H1 (cell line): ENCODE measurements around the gene CST11. TPM values are rescaled to one million over a fixed set of nuclear protein-coding genes. Genes with fewer than 3 reads are reported as not detected.

Source experiments
- CTCF ChIA-PET: fragments of 300-600 bp; sonication (Branson Sonifier 250); formaldehyde crosslinking; loops from one replicate; lab custom pipeline; 2021; ENCODE audit not compliant: partially characterized antibody; lab: Charles Lee
- POLR2A ChIA-PET: fragments of 300-600 bp; sonication (Branson Sonifier 250); formaldehyde crosslinking; loops from one replicate; lab custom pipeline; 2021; ENCODE audit warnings: inconsistent platforms; ENCODE audit not compliant: partially characterized antibody; lab: Charles Lee
- DNase-seq, 2 experiments: peaks; one replicate each; pipeline versions ENCODE4 v3.0.0 to v3.0.0-alpha.2; 2010 to 2022; ENCODE audit warnings: low spot score in 2 of 2, low read depth in 1 of 2, mixed read lengths in 1 of 2
- FAIRE-seq: peaks from 2 replicates; lab custom pipeline; 2011; peaks lifted over from hg19 to GRCh38; lab: Jason Lieb, UNC
- H2AFZ ChIP-seq: 2 replicates; pipeline ENCODE4 v1.8.1; 2012; ENCODE audit warnings: low read length, inconsistent platforms
- H2AK5ac ChIP-seq: 2 replicates; pipeline ENCODE4 v1.6.1; 2013; ENCODE audit warnings: low read depth, low read length
- H2BK120ac ChIP-seq: replicated peaks from 2 replicates; pipeline ENCODE3; 2013; ENCODE audit warnings: low read depth, low read length, inconsistent platforms
- H2BK12ac ChIP-seq: 2 replicates; pipeline ENCODE4 v1.6.1; 2013; ENCODE audit warnings: low read depth, low read length
- H2BK15ac ChIP-seq: 2 replicates; pipeline ENCODE4 v1.6.1; 2013; ENCODE audit warnings: low read length
- H2BK20ac ChIP-seq: 2 replicates; pipeline ENCODE4 v1.6.1; 2013; ENCODE audit warnings: low read length
- H2BK5ac ChIP-seq: 2 replicates; pipeline ENCODE4 v1.6.1; 2013; ENCODE audit warnings: low read depth, low read length
- H3K14ac ChIP-seq: 2 replicates; pipeline ENCODE4 v1.6.1; 2013; ENCODE audit warnings: inconsistent platforms; ENCODE audit not compliant: insufficient read length
- H3K18ac ChIP-seq: 2 replicates; pipeline ENCODE4 v1.6.1; 2013; ENCODE audit warnings: low read length; ENCODE audit errors: extremely low read depth
- H3K23ac ChIP-seq: 2 replicates; pipeline ENCODE4 v1.6.1; 2013; ENCODE audit warnings: inconsistent platforms; ENCODE audit not compliant: insufficient read length
- H3K23me2 ChIP-seq: 2 replicates; pipeline ENCODE4 v1.6.1; 2013; ENCODE audit warnings: low read depth, low read length
- H3K27ac ChIP-seq: 2 replicates; pipeline ENCODE4 v1.6.1; 2011; ENCODE audit warnings: low read depth, low read length, inconsistent platforms
- H3K27me3 ChIP-seq, 4 experiments: replicated peaks in 1 of 4; 1 replicate in 1 of 4; 2 replicates in 3 of 4; pipeline versions ENCODE4 v1.6.1 to v1.8.1; 2011 to 2013; ENCODE audit warnings: low read length in 3 of 4, mild to moderate bottlenecking in 3 of 4, inconsistent platforms in 2 of 4, mixed read lengths in 2 of 4, moderate library complexity in 1 of 4; ENCODE audit not compliant: control insufficient read depth in 3 of 4, insufficient read depth in 3 of 4; ENCODE audit errors: extremely low read depth in 1 of 4
- H3K36me3 ChIP-seq, 4 experiments: 2 replicates each; pipeline versions ENCODE4 v1.6.1 to v1.8.1; 2011 to 2013; ENCODE audit warnings: mild to moderate bottlenecking in 4 of 4, low read length in 3 of 4, moderate library complexity in 2 of 4, control low read depth in 1 of 4, inconsistent platforms in 1 of 4; ENCODE audit not compliant: insufficient read depth in 4 of 4, control insufficient read depth in 2 of 4
- H3K4ac ChIP-seq: replicated peaks from 2 replicates; pipeline ENCODE3; 2013; ENCODE audit warnings: low read length, low read depth, mixed read lengths, inconsistent platforms; ENCODE audit not compliant: insufficient read length
- H3K4me1 ChIP-seq, 4 experiments: replicated peaks in 1 of 4; 1 replicate in 1 of 4; 2 replicates in 3 of 4; pipeline versions ENCODE4 v1.6.1 to v1.8.1; 2011 to 2013; ENCODE audit warnings: low read length in 3 of 4, inconsistent platforms in 2 of 4, mixed read lengths in 1 of 4; ENCODE audit not compliant: insufficient read depth in 4 of 4, control insufficient read depth in 3 of 4
- H3K4me2 ChIP-seq, 2 experiments: 2 replicates each; pipeline versions ENCODE4 v1.6.1 to v1.8.1; 2011 to 2013; ENCODE audit warnings: low read depth in 2 of 2, low read length in 2 of 2, control low read depth in 1 of 2, inconsistent platforms in 1 of 2, mild to moderate bottlenecking in 1 of 2; ENCODE audit not compliant: insufficient read depth in 1 of 2
- H3K4me3 ChIP-seq, 4 experiments: fragments of 200-600, 300-600 bp in 1 of 4; sonication (generic), shearing (Covaris generic), sonication (Bioruptor Twin) in 1 of 4; 2 replicates each; pipeline versions ENCODE4 v1.5.1 to v1.8.1; 2011 to 2016; ENCODE audit warnings: low read length in 4 of 4, low read depth in 3 of 4, control low read depth in 2 of 4, inconsistent platforms in 2 of 4, mild to moderate bottlenecking in 2 of 4, mixed read lengths in 1 of 4, moderate library complexity in 1 of 4; ENCODE audit not compliant: insufficient read depth in 2 of 4; ENCODE audit errors: extremely low read depth in 1 of 4
- H3K56ac ChIP-seq: replicated peaks from 2 replicates; pipeline ENCODE3; 2013; ENCODE audit warnings: low read depth, mild to moderate bottlenecking, mixed read lengths, low read length, inconsistent platforms; ENCODE audit not compliant: insufficient read length
- H3K79me1 ChIP-seq: 2 replicates; pipeline ENCODE4 v1.6.1; 2013; ENCODE audit warnings: low read depth, low read length, control low read depth
- H3K79me2 ChIP-seq, 2 experiments: 2 replicates each; pipeline versions ENCODE4 v1.6.1 to v1.8.1; 2012 to 2013; ENCODE audit warnings: low read length in 2 of 2, mild to moderate bottlenecking in 2 of 2, inconsistent platforms in 1 of 2; ENCODE audit not compliant: insufficient read depth in 2 of 2, control insufficient read depth in 1 of 2
- H3K9ac ChIP-seq, 4 experiments: replicated peaks in 1 of 4; 1 replicate in 1 of 4; 2 replicates in 3 of 4; pipeline versions ENCODE4 v1.6.1 to v1.8.1; 2011 to 2013; ENCODE audit warnings: low read depth in 3 of 4, low read length in 3 of 4, control low read depth in 2 of 4, mild to moderate bottlenecking in 2 of 4, moderate library complexity in 2 of 4, inconsistent platforms in 1 of 4; ENCODE audit errors: extremely low read depth in 1 of 4
- H3K9me3 ChIP-seq, 2 experiments: 2 replicates each; pipeline versions ENCODE4 v1.6.1 to v1.8.1; 2012 to 2013; ENCODE audit warnings: mild to moderate bottlenecking in 2 of 2, moderate library complexity in 2 of 2, control low read depth in 1 of 2, inconsistent platforms in 1 of 2, low read depth in 1 of 2, low read length in 1 of 2, mixed read lengths in 1 of 2; ENCODE audit not compliant: insufficient read depth in 2 of 2
- H4K20me1 ChIP-seq, 2 experiments: replicated peaks in 1 of 2; 2 replicates each; pipeline versions ENCODE3 to v1.8.1; 2011 to 2013; ENCODE audit warnings: inconsistent platforms in 2 of 2, low read length in 2 of 2, mild to moderate bottlenecking in 1 of 2; ENCODE audit not compliant: insufficient read depth in 2 of 2, control insufficient read depth in 1 of 2
- H4K5ac ChIP-seq: 2 replicates; pipeline ENCODE4 v1.6.1; 2013; ENCODE audit warnings: low read length, low read depth, mixed read lengths, inconsistent platforms; ENCODE audit not compliant: insufficient read length
- H4K8ac ChIP-seq: 2 replicates; pipeline ENCODE4 v1.8.0; 2013; ENCODE audit warnings: mild to moderate bottlenecking, moderate library complexity, low read length, inconsistent platforms; ENCODE audit not compliant: insufficient read depth; ENCODE audit errors: extremely low read depth
- H4K91ac ChIP-seq: replicated peaks from 2 replicates; pipeline ENCODE3; 2013; ENCODE audit warnings: low read length, mixed read lengths, inconsistent platforms; ENCODE audit not compliant: insufficient read length
- BACH1 ChIP-seq: IDR thresholded peaks from 2 replicates; pipeline ENCODE4 v1.6.1; 2012; ENCODE audit warnings: low read length, improper control_type of control experiment
- CBX8 ChIP-seq: fragments of 300-800, 300-1000 bp; sonication (generic); IDR thresholded peaks from 2 replicates; pipeline ENCODE4 v1.7.1; 2016; ENCODE audit warnings: low read depth, low read length, borderline replicate concordance
- EGR1 ChIP-seq: IDR thresholded peaks from 2 replicates; pipeline ENCODE4 v1.6.1; 2011; ENCODE audit warnings: low read depth, low read length, borderline replicate concordance
- EP300 ChIP-seq, 2 experiments: IDR thresholded peaks; 1 replicate in 1 of 2; 2 replicates in 1 of 2; pipeline ENCODE4 v1.6.1; 2011 to 2012; ENCODE audit warnings: low read depth in 2 of 2, low read length in 2 of 2, mild to moderate bottlenecking in 2 of 2, borderline replicate concordance in 1 of 2, inconsistent platforms in 1 of 2, moderate library complexity in 1 of 2
- HDAC2 ChIP-seq, 2 experiments: fragments of 300-600 bp in 1 of 2; sonication (generic) in 1 of 2; IDR thresholded peaks; 2 replicates each; pipeline ENCODE4 v1.6.1; 2011 to 2012; ENCODE audit warnings: low read depth in 2 of 2, low read length in 2 of 2, mild to moderate bottlenecking in 2 of 2, moderate library complexity in 2 of 2, borderline replicate concordance in 1 of 2, inconsistent platforms in 1 of 2
- JUN ChIP-seq: IDR thresholded peaks from 2 replicates; pipeline ENCODE4 v1.6.1; 2011; ENCODE audit warnings: low read depth, mild to moderate bottlenecking, improper control_type of control experiment, low read length
- KDM4A ChIP-seq: IDR thresholded peaks from one replicate; pipeline ENCODE4 v1.7.1; 2012; ENCODE audit warnings: low read depth, mild to moderate bottlenecking, moderate library complexity, low read length, inconsistent platforms; ENCODE audit not compliant: severe bottlenecking
- PHF8 ChIP-seq: fragments of 200-600 bp; sonication (generic); conservative IDR thresholded peaks from 2 replicates; pipeline ENCODE4 v1.7.1; 2012; ENCODE audit warnings: low read depth, mild to moderate bottlenecking, inconsistent platforms, low read length, moderate library complexity
- RNF2 ChIP-seq: fragments of 200-900, 300-1000 bp; sonication (generic); IDR thresholded peaks from 2 replicates; pipeline ENCODE4 v1.7.1; 2016; ENCODE audit warnings: borderline replicate concordance, low read depth, mild to moderate bottlenecking, antibody characterized with exemption, low read length; ENCODE audit not compliant: poor library complexity, severe bottlenecking; ENCODE audit errors: missing control alignments
- SIX5 ChIP-seq: IDR thresholded peaks from 2 replicates; pipeline ENCODE4 v1.6.1; 2011; ENCODE audit warnings: mild to moderate bottlenecking, low read depth, low read length
- TAF7 ChIP-seq: optimal IDR thresholded peaks from 2 replicates; pipeline ENCODE3; 2011; ENCODE audit warnings: low read depth, mild to moderate bottlenecking, inconsistent platforms, low read length, moderate library complexity, borderline replicate concordance
- TEAD4 ChIP-seq: IDR thresholded peaks from 2 replicates; pipeline ENCODE4 v1.6.1; 2012; ENCODE audit warnings: low read depth, low read length, inconsistent platforms, mixed read lengths
- ZNF274 ChIP-seq: IDR thresholded peaks from 2 replicates; pipeline ENCODE4 v1.7.0; 2012; ENCODE audit warnings: low read length, borderline replicate concordance; ENCODE audit errors: extremely low read depth
- WGBS, 2 experiments: shearing (Covaris generic) in 1 of 2; methylation state at CpG; one replicate each; pipeline versions ENCODE4 v1.1.6 to v1.1.7; 2013 to 2015; ENCODE audit warnings: low lambda C conversion rate in 2 of 2, mixed read lengths in 2 of 2, inconsistent platforms in 1 of 2, low coverage in 1 of 2, missing lambda C conversion rate in 1 of 2; ENCODE audit not compliant: insufficient replicate concordance in 2 of 2, insufficient coverage in 1 of 2, insufficient read length in 1 of 2; ENCODE audit errors: extremely low coverage in 1 of 2, missing lambda C conversion rate in 1 of 2; 5-methylcytosine and 5-hydroxymethylcytosine counted together
- polyA plus RNA-seq, 7 experiments: library from polyadenylated mRNA; depleted of rRNA in 3 of 7; stranded (reverse) in 5 of 7; unstranded in 2 of 7; fragments of >200 nt in 5 of 7; fragments of 200-250 nt in 2 of 7; gene quantifications; 1 replicate in 5 of 7; 2 replicates in 1 of 7; 4 replicates in 1 of 7; pipeline versions ENCODE4 v1.2.1 to v1.2.3, GENCODE V29; 2011 to 2013; ENCODE audit warnings: missing spikeins in 2 of 7, mixed read lengths in 2 of 7
- total RNA-seq: library from RNA; stranded (reverse); fragmentation: NEBNext Ultra II Directional; extraction: Animal tissue kit (Norgen Biotek cat#: 25700); gene quantifications from 2 replicates; pipeline ENCODE4 v1.2.1, GENCODE V29; 2021

The CST11 gene
- total and polyA plus RNA-seq, 2 of the 8 experiments (the other 6 are each of a cell fraction or from before 2014, with no cell fraction given), result 2.0 TPM; not detected in 1

- 82% methylated on average over 5 of the region's 5 CpGs; no CpG with 5 or more reads in 1 of the 2 experiments for WGBS, 2 experiments
- CTCF ChIA-PET, result interaction anchor here (0.6 to 3.1 kb wide), 7 partner anchors 10 to 186 kb away, joined by 3 to 10 read pairs (median 4); partner anchors contain the start of gene CST9
- FAIRE-seq, result peak; percentile 66
- H2BK5ac ChIP-seq, result no peak overlapping the region
- no peak overlapping the region for H3K27ac ChIP-seq
- no peak overlapping the region; a peak in 1 of 7 replicates for H3K9ac ChIP-seq
- H2BK20ac ChIP-seq, result no peak overlapping the region
- H3K79me1 ChIP-seq, result peaks cover 4% of the 10 kb centered on the region
- peaks cover 2 to 5% of the 10 kb centered on the region in 2 experiments for H4K20me1 ChIP-seq
- H3K4ac ChIP-seq, result no peak overlapping the region
- no peak overlapping the region for H2AFZ ChIP-seq
- no peak overlapping the region for H2BK15ac ChIP-seq
- H4K5ac ChIP-seq, result no peak overlapping the region
- no peak overlapping the region for H2BK120ac ChIP-seq
- H3K9me3 ChIP-seq, result no peaks in the 10 kb centered on the region
- H3K56ac ChIP-seq, result no peak overlapping the region
- H3K79me2 ChIP-seq, result peaks cover 11 to 58% of the 10 kb centered on the region in 2 experiments; a peak in 3 of 4 replicates
- no peak overlapping the region for H3K14ac ChIP-seq
- H3K36me3 ChIP-seq, result no peaks in the 10 kb centered on the region
- H3K4me3 ChIP-seq, result peak overlapping the region in 2 of 4 experiments; percentile 58 to 95; a peak in 4 of 8 replicates
- no peaks in the 10 kb centered on the region; the same call in 1 of the 2 replicates for H3K23me2 ChIP-seq
- no peak overlapping the region for H2BK12ac ChIP-seq
- no peak for TF ChIP-seq BACH1
- TF ChIP-seq TAF7, result no peak
- TF ChIP-seq ZNF274, result no peak
- TF ChIP-seq SIX5, result no peak
- no peak for TF ChIP-seq TEAD4
- no peak for TF ChIP-seq PHF8
- TF ChIP-seq KDM4A, result no peak
- TF ChIP-seq RNF2, result no peak
- TF ChIP-seq CBX8, result no peak
- no peak for TF ChIP-seq EP300 (IDR thresholded peaks at IDR 0.05; ENCODE audit: borderline replicate concordance in 1 of 2, low read depth in 2 of 2, low read length in 2 of 2)
- no peak for TF ChIP-seq JUN
- TF ChIP-seq EGR1, result no peak
- TF ChIP-seq HDAC2 (IDR thresholded peaks at IDR 0.05; ENCODE audit: borderline replicate concordance in 1 of 2, low read depth in 2 of 2, low read length in 2 of 2), result no peak
- TF ChIP-seq, all 59 proteins: peak for 0
- Histone ChIP-seq H3K4me2 (peak overlapping the region; percentile 69 to 74; a peak in 3 of 4 replicates), H3K4me1 (no peaks in the 10 kb centered on the region), H4K91ac (no peak overlapping the region), H2AK5ac (no peak overlapping the region), H3K18ac (no peak overlapping the region), H3K27me3 (no peaks in the 10 kb centered on the region), H3K23ac (no peak overlapping the region), H4K8ac (no peak overlapping the region)
- DNase-seq, result no peak
- POLR2A ChIA-PET, result no interaction called here
These were observed 33.0 kb downstream of the CST11 start for GRCh38 chr20:23419657-23419994.
